Measurements from ENCODE around the gene FRMPD2. TPM values are rescaled to one million over a fixed set of nuclear protein-coding genes. Genes with fewer than 3 reads are reported as not detected.

FRMPD2 gene
- total RNA-seq, 1 experiment from 2014 or later = 0.30 TPM

DNA sequence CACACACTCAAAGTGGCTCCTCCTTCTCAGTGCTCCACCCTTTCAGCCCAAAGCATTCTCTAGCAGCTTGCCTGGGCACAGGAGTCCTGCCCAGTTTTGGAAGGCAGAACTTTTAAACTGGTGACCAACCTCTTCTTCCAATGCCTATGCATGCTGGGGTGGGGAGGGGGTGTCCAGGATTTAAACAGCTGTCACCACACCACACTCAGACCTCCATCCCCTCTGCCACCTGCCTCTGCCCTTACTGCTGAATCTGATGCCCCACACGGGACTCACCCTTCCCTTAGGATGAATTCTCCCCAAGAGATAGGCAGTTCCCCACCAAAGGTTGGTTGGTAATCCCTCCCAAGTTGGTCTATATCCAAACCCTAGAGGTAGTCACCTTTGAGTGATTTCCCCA, 50.2 kb downstream of the FRMPD2 start:
- CTCF ChIA-PET = no interaction called here
- ATAC-seq = no peak
- no TSS peak for BruUV-seq (replicated peaks)
- no peak overlapping the region for H3K27ac ChIP-seq (ENCODE audit: low read depth, low read length)
- no peak overlapping the region for H2AFZ ChIP-seq (ENCODE audit: low read depth, low read length, poor library complexity, severe bottlenecking)
- H3K9me3 ChIP-seq (ENCODE audit: control insufficient read depth in 1 of 2, insufficient read depth in 1 of 2, low read depth in 1 of 2, low read length in 2 of 2) = no peaks in the 10 kb centered on the region
- H3K36me3 ChIP-seq (ENCODE audit: control insufficient read depth in 1 of 2, insufficient read depth in 2 of 2, low read length in 2 of 2) = no peaks in the 10 kb centered on the region
- no peaks in the 10 kb centered on the region for H3K79me2 ChIP-seq (ENCODE audit: insufficient read depth, low read length)
- no peak overlapping the region for H3K9ac ChIP-seq (ENCODE audit: low read length)
- no peaks in the 10 kb centered on the region for H4K20me1 ChIP-seq (ENCODE audit: insufficient read depth)
- no peaks in the 10 kb centered on the region for H3K4me1 ChIP-seq (ENCODE audit: control insufficient read depth in 1 of 2, insufficient read depth in 2 of 2, low read length in 2 of 2)
- POLR2A ChIA-PET = no interaction called here
- no peak overlapping the region for H3K4me2 ChIP-seq (ENCODE audit: low read length)
- TF ChIP-seq EZH2 (IDR thresholded peaks at IDR 0.05) (no peak), FOSL1 (IDR thresholded peaks at IDR 0.05; ENCODE audit: low read depth) (no peak), POLR2AphosphoS5 (IDR thresholded peaks at IDR 0.05; ENCODE audit: low read depth, low read length) (no peak), YY1 (IDR thresholded peaks at IDR 0.05; ENCODE audit: extremely low read depth, insufficient replicate concordance, low read depth, low read length) (no peak), ZNF274 (IDR thresholded peaks at IDR 0.05; ENCODE audit: low read depth, low read length) (no peak), CEBPB (IDR thresholded peaks at IDR 0.05; ENCODE audit: low read depth) (no peak)
- intact Hi-C loops (cut with micrococcal nuclease) = no loop called here
- H3K9me2 ChIP-seq (ENCODE audit: insufficient read depth) = 0 out of 2 replicates have a peak, but pooled peaks cover 4% of the 10 kb centered on the region
- H3K4me3 ChIP-seq (replicated peaks in 1 of 2; ENCODE audit: low read depth in 1 of 2, low read length in 2 of 2) = no peak overlapping the region
- RAD21 ChIA-PET (ENCODE audit: low non-redundant PET in 1 of 2, low total read pairs in 2 of 2, uncharacterized antibody in 2 of 2, unreplicated experiment in 2 of 2) = no interaction called here
- no peak for DNase-seq (ENCODE audit: low read depth, low spot score)
- peaks cover 23% of the 10 kb centered on the region; the same call in 1 of the 2 replicates for H3K27me3 ChIP-seq (ENCODE audit: insufficient read depth, low read length)

DNA sequence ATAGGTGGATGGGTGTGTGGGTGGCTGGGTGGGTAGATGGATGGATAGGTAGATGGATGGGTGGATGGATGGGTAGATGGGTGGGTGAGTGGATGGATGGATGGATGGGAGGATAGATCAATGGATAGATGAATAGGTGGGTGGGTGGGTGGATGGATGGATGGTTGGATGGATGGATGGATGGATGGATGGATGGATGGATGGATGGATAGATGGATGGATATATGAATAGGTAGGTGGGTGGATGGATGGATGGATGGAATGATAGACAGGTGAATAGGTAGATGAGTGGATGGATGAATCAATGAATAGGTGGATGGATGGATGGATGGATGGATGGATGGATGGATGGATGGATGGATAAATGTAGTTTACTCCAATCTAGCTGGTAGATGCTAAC, 52.7 kb downstream of the FRMPD2 start:
- TF ChIP-seq, protein P1, sequence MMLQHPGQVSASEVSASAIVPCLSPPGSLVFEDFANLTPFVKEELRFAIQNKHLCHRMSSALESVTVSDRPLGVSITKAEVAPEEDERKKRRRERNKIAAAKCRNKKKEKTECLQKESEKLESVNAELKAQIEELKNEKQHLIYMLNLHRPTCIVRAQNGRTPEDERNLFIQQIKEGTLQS (IDR thresholded peaks at IDR 0.05) = no peak
- no peak for TF ChIP-seq SIN3A (IDR thresholded peaks at IDR 0.05; ENCODE audit: low read depth)
- no peak for TF ChIP-seq TCF7L2 (IDR thresholded peaks at IDR 0.05; ENCODE audit: borderline replicate concordance, extremely low read depth, insufficient read depth, insufficient read length)
- no peak for TF ChIP-seq RAD21 (IDR thresholded peaks at IDR 0.05; ENCODE audit: low read depth)
- TF ChIP-seq POLR2A (IDR thresholded peaks at IDR 0.05; ENCODE audit: borderline replicate concordance, extremely low read depth, insufficient read depth, insufficient read length) = no peak
- no peak for TF ChIP-seq EGR1 (IDR thresholded peaks at IDR 0.05; ENCODE audit: low read depth)
- no peak for TF ChIP-seq ZNF274 (IDR thresholded peaks at IDR 0.05; ENCODE audit: low read depth, low read length)
- TF ChIP-seq FOSL1 (IDR thresholded peaks at IDR 0.05; ENCODE audit: low read depth) = no peak
- no peak for TF ChIP-seq SP1 (IDR thresholded peaks at IDR 0.05; ENCODE audit: low read depth)
- TF ChIP-seq, protein P2, sequence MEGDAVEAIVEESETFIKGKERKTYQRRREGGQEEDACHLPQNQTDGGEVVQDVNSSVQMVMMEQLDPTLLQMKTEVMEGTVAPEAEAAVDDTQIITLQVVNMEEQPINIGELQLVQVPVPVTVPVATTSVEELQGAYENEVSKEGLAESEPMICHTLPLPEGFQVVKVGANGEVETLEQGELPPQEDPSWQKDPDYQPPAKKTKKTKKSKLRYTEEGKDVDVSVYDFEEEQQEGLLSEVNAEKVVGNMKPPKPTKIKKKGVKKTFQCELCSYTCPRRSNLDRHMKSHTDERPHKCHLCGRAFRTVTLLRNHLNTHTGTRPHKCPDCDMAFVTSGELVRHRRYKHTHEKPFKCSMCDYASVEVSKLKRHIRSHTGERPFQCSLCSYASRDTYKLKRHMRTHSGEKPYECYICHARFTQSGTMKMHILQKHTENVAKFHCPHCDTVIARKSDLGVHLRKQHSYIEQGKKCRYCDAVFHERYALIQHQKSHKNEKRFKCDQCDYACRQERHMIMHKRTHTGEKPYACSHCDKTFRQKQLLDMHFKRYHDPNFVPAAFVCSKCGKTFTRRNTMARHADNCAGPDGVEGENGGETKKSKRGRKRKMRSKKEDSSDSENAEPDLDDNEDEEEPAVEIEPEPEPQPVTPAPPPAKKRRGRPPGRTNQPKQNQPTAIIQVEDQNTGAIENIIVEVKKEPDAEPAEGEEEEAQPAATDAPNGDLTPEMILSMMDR (IDR thresholded peaks at IDR 0.05 in 2 of 3, conservative IDR thresholded peaks at IDR 0.05 in 1 of 3; ENCODE audit: borderline replicate concordance in 1 of 3, insufficient read depth in 1 of 3, low read depth in 2 of 3, low read length in 2 of 3) = no peak
- TF ChIP-seq EZH2phosphoT487 (IDR thresholded peaks at IDR 0.05; ENCODE audit: borderline replicate concordance) = no peak
- TF ChIP-seq ZFX (IDR thresholded peaks at IDR 0.05) = no peak
- TF ChIP-seq POLR2AphosphoS5 (IDR thresholded peaks at IDR 0.05; ENCODE audit: low read depth, low read length) = no peak
- TF ChIP-seq YY1 (IDR thresholded peaks at IDR 0.05; ENCODE audit: extremely low read depth, insufficient replicate concordance, low read depth, low read length) = no peak
- TF ChIP-seq ELF1 (IDR thresholded peaks at IDR 0.05; ENCODE audit: borderline replicate concordance, low read depth) = no peak
- TF ChIP-seq, protein P3, sequence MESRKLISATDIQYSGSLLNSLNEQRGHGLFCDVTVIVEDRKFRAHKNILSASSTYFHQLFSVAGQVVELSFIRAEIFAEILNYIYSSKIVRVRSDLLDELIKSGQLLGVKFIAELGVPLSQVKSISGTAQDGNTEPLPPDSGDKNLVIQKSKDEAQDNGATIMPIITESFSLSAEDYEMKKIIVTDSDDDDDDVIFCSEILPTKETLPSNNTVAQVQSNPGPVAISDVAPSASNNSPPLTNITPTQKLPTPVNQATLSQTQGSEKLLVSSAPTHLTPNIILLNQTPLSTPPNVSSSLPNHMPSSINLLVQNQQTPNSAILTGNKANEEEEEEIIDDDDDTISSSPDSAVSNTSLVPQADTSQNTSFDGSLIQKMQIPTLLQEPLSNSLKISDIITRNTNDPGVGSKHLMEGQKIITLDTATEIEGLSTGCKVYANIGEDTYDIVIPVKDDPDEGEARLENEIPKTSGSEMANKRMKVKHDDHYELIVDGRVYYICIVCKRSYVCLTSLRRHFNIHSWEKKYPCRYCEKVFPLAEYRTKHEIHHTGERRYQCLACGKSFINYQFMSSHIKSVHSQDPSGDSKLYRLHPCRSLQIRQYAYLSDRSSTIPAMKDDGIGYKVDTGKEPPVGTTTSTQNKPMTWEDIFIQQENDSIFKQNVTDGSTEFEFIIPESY (IDR thresholded peaks at IDR 0.05; ENCODE audit: extremely low read depth, insufficient replicate concordance, low read length) = no peak
- intact Hi-C loops (cut with micrococcal nuclease) = no loop called here

More for the DNA sequence above, 52.7 kb downstream of the FRMPD2 start:
- no peak overlapping the region for H3K9ac ChIP-seq (ENCODE audit: low read length)
- H3K9me2 ChIP-seq (ENCODE audit: insufficient read depth) = 0 out of 2 replicates have a peak, but pooled peaks cover 4% of the 10 kb centered on the region
- RAD21 ChIA-PET (ENCODE audit: low non-redundant PET in 1 of 2, low total read pairs in 2 of 2, uncharacterized antibody in 2 of 2, unreplicated experiment in 2 of 2) = no interaction called here
- BruUV-seq (replicated peaks) = no TSS peak
- no peaks in the 10 kb centered on the region for H3K9me3 ChIP-seq (ENCODE audit: control insufficient read depth in 1 of 2, insufficient read depth in 1 of 2, low read depth in 1 of 2, low read length in 2 of 2)
- CTCF ChIA-PET = no interaction called here
- H2AFZ ChIP-seq (ENCODE audit: low read depth, low read length, poor library complexity, severe bottlenecking) = no peak overlapping the region
- no peaks in the 10 kb centered on the region for H4K20me1 ChIP-seq (ENCODE audit: insufficient read depth)
- DNase-seq (ENCODE audit: low read depth, low spot score) (no peak), ATAC-seq (no peak)
- H3K27ac ChIP-seq (ENCODE audit: low read depth, low read length) = no peak overlapping the region
- POLR2A ChIA-PET = no interaction called here
- no peaks in the 10 kb centered on the region for H3K79me2 ChIP-seq (ENCODE audit: insufficient read depth, low read length)
- H3K36me3 ChIP-seq (ENCODE audit: control insufficient read depth in 1 of 2, insufficient read depth in 2 of 2, low read length in 2 of 2) = no peaks in the 10 kb centered on the region
- no peak overlapping the region for H3K4me3 ChIP-seq (replicated peaks in 1 of 2; ENCODE audit: low read depth in 1 of 2, low read length in 2 of 2)
- peaks cover 18% of the 10 kb centered on the region for H3K27me3 ChIP-seq (ENCODE audit: insufficient read depth, low read length)
- H3K4me1 ChIP-seq (ENCODE audit: control insufficient read depth in 1 of 2, insufficient read depth in 2 of 2, low read length in 2 of 2) = no peaks in the 10 kb centered on the region
- no peak overlapping the region for H3K4me2 ChIP-seq (ENCODE audit: low read length)
